C4-2B (cell line): ENCODE data around the gene NUDT4.

ENCODE experiments used
- H3K27ac ChIP-seq: fragments of 450-650 bp; 2 replicates; pipeline ENCODE4 v1.5.1; 2017
- CTCF ChIP-seq: fragments of 450-650 bp; conservative IDR thresholded peaks from 2 replicates; pipeline ENCODE4 v1.5.1; 2017; ENCODE audit warnings: mild to moderate bottlenecking
- ZFX ChIP-seq: fragments of 450-650 bp; IDR thresholded peaks from 2 replicates; pipeline ENCODE4 v1.6.1; 2017

NUDT4 gene

GRCh38 chr12:93368766-93369165, 9.0 kb upstream of the NUDT4 start:
- H3K27ac ChIP-seq, result no peak overlapping the region
- no peak for TF ChIP-seq CTCF
- TF ChIP-seq ZFX, result no peak

GRCh38 chr12:93369505-93369904, 8.2 kb upstream of the NUDT4 start:
- TF ChIP-seq ZFX (no peak), CTCF (no peak)

GRCh38 chr12:93370947-93371346, 6.8 kb upstream of the NUDT4 start:
- TF ChIP-seq CTCF (no peak), ZFX (no peak)
- no peak overlapping the region for H3K27ac ChIP-seq

More at GRCh38 chr12:93369505-93369904, 8.2 kb upstream of the NUDT4 start:
- no peak overlapping the region for H3K27ac ChIP-seq

GRCh38 chr12:93373961-93374656, 3.6 kb upstream of the NUDT4 start:
- no peak for TF ChIP-seq CTCF
- TF ChIP-seq ZFX, result no peak

GRCh38 chr12:93375906-93376305, 1.8 kb upstream of the NUDT4 start:
- TF ChIP-seq ZFX (no peak), CTCF (no peak)
- no peak overlapping the region for H3K27ac ChIP-seq

More at GRCh38 chr12:93373961-93374656, 3.6 kb upstream of the NUDT4 start:
- no peak overlapping the region for H3K27ac ChIP-seq

- H3K27ac ChIP-seq, result no peak overlapping the region
- TF ChIP-seq ZFX (no peak), CTCF (no peak)
Measured at GRCh38 chr12:93376436-93377251, 1.1 kb upstream of the NUDT4 start.

GRCh38 chr12:93378196-93378997, 672 bp downstream of the NUDT4 start:
- peak overlapping the region; percentile 94 for H3K27ac ChIP-seq
